Thyroid gland (tissue), 4 donors: ENCODE data around the gene ALKBH5.

Experiments used
- CTCF ChIP-seq, 6 experiments: fragments of 200-600 bp in 3 of 6; fragments of 450-650 bp in 3 of 6; sonication (generic) in 3 of 6; IDR thresholded peaks; one replicate each; pipeline ENCODE4 v1.5.1; 2016 to 2019; ENCODE audit warnings: antibody characterized with exemption in 6 of 6, mild to moderate bottlenecking in 2 of 6, inconsistent platforms in 1 of 6, moderate library complexity in 1 of 6
- POLR2A ChIP-seq, 2 donors: fragments of 450-650 bp; IDR thresholded peaks; one replicate each; pipeline ENCODE4 v1.6.1; 2017; ENCODE audit warnings: antibody characterized with exemption in 2 of 2, mild to moderate bottlenecking in 2 of 2, moderate library complexity in 1 of 2

- TF ChIP-seq CTCF (IDR thresholded peaks at IDR 0.05) (no peak), POLR2A (IDR thresholded peaks at IDR 0.05) (peak; percentile 84 to 86)
Observed at GRCh38 chr17:18258356-18259038, 74.9 kb downstream of the ALKBH5 start, which contains the start of gene FLII.
